SHP77 treated with DMSO at 0.1 percent for 48 hours (cell line): ENCODE results near the gene AMH.
A peak's percentile ranks its signal among the peaks of the same experiment; 100 is the strongest.
"Not testable (repeated sequence)": the region's sequence is repeated elsewhere in the genome, so short reads cannot be mapped to it uniquely, and the experiment has no call there.

Experiments used
- DNase-seq: peaks from one replicate; lab custom pipeline; 2025; lab: John Stamatoyannopoulos, UW

The AMH gene

DNA sequence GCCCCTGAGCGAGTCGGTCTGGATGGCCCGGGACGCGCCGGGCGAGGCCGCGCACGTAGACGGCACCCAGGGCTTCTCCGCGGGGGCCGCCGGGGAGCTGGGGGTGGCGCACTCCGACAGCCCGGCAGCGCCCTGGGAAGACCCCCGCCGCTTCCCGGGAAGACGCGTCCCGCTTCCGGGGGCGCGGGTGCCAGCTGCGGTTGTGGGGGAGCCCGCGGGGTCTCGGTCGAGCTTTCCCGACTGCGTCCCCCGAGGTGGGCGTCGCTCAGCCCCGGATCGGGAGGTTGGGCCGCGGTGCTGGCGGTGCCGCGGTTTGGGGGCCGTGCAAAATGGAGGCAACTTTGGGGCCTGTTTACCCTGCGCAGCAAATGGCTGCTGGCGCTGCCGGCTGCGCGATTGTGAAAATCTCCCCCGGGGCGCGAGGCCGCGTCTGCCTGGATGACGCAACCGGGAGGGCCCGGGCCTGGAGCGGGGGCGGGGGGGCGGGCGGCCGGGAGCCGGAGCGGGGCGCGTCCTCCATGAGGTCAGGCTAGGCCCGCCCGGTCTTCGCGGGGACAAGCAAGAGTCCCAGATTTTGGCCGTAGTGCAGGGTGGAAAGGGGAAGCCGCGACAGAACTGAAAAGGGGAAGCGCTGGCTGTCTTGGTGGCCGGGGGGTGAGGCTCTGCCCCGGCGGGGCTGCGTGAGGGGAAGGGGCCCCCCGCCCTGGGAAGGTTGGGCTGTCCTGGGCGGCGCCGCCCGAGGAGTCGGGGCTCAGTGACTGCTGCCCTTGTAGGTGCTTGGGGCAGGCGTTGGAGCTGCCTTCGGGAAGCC, 21.5 kb downstream of the AMH start:
- no peak for DNase-seq

DNA sequence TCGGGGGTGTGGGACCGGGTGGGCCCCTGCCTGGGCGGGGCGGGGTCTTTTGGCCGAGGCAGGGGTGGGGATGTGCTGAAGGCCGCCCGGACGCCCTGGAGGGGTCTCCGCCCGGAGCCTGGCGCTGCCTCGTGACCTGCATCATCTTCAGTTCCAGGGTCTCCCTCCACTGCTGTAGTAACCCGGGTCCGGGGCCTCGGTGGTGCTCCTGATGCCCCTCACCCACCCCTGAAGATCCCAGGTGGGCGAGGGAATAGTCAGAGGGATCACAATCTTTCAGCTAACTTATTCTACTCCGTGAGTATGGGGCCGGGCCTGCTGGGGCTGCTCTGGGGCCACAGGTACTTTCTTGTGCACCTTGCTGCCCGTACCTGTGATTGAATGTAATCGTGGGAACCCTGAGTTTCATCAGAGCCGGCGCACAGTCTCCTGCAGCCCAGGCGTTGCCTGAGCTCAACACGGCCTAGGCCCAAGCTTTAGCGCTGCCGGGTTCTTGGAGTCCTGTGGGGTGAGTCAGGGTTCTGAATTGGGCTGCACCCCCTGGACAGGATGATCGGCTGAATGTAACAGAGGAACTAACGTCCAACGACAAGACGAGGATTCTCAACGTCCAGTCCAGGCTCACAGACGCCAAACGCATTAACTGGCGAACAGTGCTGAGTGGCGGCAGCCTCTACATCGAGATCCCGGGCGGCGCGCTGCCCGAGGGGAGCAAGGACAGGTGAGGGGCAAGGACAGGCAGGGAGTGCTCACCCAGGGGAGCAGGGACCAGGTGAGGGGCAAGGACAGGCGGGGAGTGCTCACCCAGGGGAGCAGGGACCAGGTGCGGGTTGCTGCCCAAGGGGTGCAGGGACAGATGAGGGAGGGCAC, 22.3 kb downstream of the AMH start:
- DNase-seq, result no peak

DNA sequence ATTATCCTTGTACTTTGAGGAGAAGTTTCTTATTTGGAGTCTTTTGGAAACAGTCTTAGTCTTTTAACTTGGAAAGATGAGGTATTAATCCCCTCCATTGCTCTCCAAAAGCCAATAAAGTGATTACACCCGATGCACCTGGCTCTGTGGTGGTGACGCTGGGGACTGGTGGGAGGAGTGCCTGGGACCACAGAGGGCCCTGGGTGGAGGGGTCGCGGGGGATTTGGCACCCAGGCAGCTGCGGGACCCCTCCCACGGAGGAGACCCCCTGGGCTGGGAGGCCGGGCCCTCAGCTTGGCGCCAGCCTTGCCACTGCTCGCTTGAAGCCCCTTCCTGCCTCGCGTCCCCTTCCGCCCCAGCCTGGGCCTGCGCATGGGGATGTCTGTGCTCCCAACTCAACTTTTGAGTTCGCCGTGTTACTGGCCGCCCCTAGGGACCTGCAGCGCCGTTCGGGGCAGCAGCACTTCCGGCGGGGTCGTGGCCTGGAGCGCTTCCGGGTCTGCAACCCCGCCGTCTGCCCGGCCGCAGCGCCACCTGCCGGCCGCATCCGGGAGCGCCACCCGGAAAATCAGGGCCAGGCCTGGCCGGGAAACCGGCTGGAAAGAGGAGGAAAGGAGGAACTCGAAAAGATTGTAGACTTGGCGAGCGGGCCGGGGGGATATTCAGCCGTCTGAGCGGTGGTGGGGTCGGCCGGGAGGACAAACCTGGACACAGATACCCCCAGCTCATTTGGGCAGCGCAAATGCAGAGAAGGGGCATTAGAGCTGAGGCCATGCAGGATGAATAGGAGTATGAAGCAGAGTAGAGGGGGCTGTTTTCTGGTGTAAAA, 24.4 kb downstream of the AMH start:
- peak; percentile 56 for DNase-seq

DNA sequence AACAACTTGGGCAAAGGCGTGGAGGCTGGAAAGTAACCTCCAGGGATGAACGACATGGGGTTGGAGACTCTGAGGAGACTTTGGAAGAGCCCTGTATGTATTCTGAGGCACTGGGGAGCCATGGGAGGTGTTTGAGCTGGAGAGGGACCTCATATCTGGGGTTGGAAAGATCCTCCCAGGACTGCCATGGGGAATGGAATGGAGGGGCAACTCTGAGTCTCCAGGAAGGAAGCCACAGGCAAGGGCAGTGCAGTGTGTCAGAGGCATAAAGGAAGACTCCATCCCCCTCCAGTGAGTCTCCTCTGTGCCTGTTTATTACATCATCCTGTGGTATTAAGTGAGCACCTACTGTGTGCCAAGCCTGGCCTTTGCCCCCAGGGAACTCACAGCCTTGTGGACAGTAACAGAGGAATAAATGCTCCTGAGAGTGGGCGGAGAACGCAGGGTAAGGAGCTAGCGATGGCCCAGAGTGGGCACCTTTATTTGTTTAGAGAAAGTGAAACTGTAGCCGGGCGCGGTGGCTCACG, 25.1 kb downstream of the AMH start:
- DNase-seq, result no peak

DNA sequence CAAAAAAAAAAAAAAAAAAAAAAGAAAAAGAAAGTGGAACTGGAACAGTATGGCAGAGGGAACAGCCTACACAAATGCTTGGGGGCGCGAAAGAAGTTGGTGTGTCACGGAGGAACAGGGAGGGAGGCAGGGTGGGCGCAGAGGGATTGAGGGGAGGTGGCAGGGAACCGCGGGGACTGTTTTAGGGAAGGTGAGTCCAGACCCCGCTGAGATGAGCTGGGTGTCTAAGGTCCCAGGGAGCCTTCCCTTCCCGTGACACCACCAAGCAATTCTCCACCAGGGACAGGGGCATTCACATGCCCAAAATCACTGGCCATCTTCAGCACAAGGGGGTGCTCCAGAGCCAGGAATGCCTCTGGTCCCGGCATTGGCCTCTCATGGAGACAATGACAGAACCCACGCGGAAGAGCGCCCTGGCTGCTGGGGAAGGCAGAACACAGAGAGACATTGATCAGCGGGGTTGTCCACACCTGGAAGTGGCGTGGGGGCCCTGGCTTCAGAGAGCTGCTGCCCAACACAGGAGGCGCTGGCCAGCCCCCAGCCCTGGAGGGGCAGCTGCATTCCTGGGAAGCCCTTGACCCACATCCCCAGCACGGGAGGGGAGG, 25.9 kb downstream of the AMH start:
- no peak for DNase-seq

DNA sequence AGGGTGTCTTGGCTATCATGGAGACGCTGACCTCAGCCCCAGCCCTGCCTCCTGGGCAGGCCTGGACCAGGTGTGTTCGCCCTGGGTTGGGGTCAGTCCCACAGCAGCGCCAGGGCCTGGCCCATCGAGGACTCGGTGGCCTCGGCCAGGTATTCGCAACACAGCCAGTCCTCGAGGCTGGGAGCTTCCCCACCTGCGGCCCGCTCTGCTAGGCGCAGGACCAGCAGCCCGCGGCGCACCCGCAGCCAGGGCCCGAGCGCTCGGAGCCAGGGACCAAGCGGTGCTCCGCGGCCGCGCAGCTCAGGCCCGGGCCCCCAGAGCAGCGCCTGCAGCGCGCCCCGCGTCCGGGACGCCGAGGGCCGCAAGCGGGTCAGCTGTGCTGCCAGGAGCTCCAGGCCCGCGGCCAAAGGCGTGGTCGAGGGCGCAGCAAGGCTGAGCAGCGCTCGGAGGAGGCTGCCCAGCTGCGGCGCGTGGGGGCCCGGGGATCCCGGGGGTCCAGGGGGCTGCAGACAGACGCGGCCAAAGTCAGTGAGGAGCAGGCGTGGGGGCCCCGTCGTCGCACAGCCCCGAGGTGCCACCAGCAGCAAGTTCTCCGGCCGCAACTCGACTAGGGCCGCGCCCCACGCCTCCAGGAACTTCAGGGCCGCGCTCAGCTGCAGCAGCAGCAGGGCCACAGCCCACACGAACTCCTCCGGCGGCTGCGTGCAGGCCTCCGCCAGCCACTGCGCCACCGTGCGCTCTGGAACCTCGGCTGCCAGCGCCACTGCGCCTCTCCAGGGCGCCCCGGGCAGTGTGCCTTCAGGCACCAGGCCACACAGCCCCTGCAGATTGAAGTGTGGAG, 26.7 kb downstream of the AMH start:
- no peak for DNase-seq

DNA sequence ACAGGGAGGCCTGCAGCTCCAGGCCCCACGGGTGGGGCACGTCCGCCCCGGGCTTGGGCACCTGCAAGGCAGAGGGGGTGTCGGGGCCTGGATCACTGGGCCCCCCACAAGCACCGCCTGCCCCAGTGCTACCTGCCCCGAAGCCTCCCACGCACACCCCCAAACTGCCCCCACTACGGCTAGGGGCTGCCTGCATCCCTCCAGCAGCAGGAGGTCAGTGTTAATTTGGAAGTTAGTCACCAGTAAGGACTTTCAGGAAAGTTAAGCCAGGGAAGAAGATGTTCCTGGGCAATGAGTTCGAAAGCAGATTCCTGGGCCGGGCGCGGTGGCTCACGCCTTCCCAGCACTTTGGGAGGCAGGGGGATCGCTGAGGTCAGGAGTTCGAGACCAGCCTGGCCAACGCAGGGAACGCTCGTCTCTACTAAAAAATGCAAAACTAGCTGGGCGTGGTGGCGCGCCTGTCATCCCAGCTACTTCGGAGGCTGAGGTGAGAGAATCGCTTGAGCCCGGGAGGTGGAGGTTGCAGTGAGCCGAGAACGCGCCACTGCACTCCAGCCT, 27.4 kb downstream of the AMH start:
- no peak for DNase-seq

DNA sequence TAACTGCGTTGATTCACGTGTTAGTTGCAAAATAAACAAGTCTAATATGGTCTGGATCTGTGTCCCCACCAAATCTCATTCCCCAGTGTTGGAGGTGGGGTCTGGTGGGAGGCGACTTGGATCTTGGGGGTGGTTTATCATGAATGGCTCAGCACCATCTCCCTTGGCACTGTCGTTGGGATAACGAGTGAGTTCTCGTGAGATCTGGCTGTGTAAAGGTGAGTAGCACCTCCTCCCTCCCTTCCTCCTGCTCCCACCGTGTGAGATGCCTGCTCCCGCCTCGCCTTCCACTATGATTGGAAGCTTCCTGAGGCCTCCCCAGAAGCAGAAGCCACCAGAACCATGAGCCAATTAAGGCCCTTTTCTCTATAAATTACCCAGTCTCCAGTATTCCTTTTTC, 28.0 kb downstream of the AMH start:
- no peak for DNase-seq

DNA sequence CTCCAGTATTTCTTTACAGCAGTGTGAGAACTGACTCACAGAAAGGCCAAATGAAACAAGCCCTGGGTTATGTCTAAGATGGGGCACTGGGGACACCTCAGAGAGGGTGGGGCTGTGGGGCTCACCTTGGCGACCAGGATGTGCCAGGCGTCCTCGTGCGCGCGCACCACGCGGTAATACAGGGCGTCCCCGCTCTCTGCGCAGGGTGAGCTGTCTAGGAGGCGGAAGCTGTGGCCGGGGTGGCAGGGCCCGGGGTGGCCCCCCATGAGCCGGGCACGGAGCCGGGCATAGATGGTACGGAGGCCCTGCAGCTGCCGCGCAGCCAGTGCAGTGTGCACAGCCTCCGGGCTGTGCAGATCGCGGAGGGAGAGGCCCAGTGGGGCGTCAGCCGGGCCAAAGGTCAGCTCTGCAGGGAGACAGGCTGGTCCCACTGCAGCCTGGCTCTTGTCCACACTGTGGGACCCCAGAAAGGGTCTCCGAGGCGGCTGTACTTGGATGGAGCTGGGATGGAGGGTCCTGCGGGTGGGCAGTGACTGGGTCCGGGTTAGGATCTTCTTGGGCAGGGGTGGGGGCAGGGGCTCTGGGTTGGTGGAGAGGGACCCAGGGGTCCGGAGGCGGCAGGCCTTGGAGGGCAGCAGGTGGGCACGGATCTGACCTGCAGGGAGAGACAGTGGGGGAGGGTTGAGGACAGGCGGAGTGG, 29.5 kb downstream of the AMH start:
- DNase-seq, result no peak

DNA sequence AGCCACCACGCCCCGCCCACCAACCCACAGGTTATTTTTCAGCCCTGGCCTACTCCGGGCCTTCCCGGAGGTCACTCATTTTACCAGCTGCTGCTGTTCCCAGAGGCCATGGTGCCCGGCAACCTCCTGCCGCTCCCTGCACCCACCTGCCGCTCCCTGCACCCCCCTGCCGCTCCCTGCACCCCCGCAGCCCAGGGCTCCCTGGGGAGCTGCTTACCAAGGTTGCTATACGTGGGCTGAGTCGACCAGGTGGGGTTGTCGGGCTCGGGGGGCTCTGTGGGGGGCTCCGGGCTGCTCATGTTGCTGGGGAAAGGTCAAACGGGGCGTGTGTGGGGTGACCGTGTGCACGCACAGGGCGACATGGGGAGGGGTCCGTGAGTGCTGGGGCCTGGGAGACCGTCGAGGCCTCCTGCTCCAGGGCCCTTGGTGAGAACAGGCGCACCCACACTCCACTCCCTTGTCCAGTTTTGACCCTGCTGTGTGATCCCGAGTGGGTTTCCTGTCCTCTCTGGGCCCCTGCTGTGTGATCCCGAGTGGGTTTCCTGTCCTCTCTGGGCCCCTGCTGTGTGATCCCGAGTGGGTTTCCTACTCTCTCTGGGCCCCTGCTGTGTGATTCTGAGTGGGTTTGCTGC, 31.6 kb downstream of the AMH start:
- no peak for DNase-seq

DNA sequence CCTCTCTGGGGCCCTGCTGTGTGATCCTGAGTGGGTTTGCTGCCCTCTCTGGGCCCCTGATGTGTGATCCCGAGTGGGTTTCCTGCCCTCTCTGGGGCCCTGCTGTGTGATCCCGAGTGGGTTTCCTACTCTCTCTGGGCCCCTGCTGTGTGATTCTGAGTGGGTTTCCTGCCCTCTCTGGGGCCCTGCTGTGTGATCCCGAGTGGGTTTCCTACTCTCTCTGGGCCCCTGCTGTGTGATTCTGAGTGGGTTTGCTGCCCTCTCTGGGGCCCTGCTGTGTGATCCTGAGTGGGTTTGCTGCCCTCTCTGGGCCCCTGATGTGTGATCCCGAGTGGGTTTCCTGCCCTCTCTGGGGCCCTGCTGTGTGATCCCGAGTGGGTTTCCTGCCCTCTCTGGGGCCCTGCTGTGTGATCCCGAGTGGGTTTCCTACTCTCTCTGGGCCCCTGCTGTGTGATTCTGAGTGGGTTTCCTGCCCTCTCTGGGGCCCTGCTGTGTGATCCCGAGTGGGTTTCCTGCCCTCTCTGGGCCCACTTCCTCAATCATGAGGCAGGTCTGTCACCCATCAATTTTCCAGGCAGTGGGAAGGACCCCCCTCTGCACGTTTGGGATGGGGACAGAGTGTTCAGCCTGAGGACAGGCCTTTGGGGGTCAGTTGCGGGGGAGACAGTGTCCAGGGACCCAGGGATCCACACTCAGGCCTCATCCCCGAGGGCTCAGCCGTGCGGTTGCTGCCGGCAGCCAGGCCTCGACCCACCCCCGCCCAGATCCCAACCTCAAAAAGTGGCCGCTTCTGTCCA, 32.3 kb downstream of the AMH start:
- DNase-seq, result not testable (repeated sequence)

DNA sequence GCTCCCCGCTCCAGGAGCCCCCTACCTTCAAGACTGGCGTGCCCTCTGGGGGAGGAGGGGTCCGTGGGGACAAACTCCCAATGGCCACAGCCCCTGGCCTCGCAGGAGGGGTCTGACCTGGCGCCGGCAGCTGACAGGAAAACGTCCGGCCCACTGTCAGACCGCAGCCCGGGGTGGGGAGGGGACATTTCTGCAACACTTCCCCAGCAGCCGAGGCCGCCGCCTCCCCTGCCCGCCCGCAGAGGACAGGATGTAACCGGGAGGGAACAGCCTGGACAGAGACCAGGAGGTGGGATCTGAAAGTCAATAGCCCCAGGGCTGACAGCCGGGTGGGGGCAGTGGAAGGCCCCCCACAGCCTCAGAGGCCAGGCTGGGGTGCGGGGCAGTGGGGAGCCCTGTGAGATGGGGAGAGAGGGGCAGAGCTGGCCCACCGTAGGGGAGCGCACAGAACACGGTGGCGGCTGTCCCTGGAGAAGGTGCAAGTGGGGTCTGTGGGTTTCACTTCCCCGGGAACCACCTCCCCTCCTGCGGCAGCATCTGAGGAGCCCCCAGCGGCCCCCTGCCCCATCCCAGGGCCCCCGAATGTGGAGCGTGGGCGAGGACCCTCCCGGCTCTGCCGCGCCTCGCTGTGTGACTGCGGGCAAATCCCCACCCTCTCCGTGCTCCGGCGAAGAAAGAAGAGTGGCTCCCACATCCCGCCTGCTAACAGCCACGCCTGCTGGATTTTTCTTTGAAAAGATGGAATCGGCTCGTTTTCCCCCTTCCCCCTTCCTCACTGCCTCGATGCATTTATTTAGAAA, 33.1 kb downstream of the AMH start, which contains the start of gene PEAK3:
Gene PEAK3, minus strand, starts transcription at position 114 of the 800 bp plus-strand sequence. CDS start 1,244 bp downstream, outside the sequence.
- DNase-seq, result no peak

DNA sequence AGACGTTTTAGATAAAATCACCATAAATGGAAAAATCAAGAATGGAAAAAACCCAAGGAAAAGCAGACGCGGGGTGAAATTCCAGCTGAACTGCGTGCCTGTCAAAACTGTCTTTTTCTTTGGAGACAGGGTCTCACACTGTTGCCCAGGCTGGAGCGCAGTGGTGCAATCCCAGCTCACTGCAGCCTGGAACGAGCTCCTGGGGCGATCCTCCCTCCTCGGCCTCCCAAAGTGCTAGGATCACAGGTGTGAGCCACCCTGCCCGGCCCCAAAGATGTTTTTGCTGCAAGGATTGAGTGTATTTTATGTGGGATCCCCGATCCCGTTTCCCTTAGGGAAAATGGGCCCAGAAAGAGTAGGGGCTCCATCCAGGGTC, 33.7 kb downstream of the AMH start:
- DNase-seq, result no peak

DNA sequence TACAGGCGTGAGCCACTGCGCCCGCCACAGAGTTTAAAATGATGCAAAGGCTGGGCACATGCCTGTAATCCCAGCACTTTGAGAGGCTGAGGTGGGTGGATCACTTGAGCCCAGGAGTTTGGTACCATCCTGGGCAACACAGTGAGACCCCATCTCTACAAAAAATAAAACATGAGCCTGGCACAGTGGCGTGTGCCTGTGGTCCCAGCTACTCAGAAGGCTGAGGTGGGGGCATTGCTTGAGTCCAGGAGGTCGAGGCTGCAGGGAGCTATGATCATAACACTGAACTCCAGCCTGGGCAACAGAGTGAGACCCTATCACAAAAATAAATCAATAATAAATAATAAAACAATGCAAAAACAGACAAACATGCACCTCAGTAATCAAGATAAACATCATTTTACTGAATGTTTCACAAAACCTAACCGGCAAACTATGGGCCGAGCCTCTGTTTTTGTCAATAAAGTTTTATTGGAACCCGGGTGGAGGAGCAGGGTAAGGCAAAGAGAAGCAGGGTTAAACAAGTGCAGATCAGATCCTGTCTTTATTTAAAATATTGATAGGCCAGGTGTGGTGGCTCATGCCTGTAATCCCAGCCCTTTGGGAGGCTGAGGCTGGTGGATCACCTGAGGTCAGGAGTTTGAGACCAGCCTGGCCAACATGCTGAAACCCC, 34.8 kb downstream of the AMH start:
- no peak for DNase-seq

DNA sequence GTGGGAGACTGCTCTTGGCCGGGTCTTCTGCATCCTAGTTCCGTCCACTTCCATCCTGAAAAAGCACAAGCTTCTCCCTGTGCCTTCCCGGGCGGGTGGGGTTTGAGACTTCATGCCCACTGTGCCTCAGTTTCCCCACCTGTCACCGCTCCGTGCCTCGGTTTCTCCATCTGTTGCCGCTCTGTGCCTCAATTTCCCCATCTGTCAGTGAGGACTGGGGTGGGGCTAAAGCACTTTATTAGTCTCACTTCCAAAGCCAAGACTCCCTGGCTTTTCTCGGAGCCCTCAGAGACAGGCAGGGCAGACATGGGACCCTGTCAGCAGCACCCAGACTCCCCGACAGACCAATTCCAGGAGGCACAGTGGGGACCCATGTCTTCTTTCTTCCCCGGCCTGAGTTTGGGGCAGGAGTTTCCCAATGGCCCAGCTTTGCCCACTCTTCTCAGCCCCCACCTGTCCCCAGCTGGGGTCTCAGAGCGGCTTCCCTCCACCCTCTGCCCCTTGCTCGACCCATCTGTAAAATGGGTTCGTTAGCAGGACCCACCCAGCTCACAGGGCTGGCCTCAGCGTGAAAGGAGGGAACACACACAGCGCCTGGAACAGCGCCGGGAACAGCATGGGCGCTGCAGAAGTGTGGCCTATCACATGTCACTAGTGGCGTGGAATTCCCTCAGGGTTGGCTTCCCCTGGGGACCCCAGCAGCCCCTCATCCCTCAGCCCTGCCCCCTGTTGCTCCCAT, 37.4 kb downstream of the AMH start:
- no peak for DNase-seq
